H1 (cell line): ENCODE data around the gene CA10. TPM values are rescaled to one million over a fixed set of nuclear protein-coding genes. Genes with fewer than 3 reads are reported as not detected.

ENCODE experiments used
- CTCF ChIA-PET: fragments of 300-600 bp; sonication (Branson Sonifier 250); formaldehyde crosslinking; loops from one replicate; lab custom pipeline; 2021; ENCODE audit not compliant: partially characterized antibody; lab: Charles Lee
- POLR2A ChIA-PET: fragments of 300-600 bp; sonication (Branson Sonifier 250); formaldehyde crosslinking; loops from one replicate; lab custom pipeline; 2021; ENCODE audit warnings: inconsistent platforms; ENCODE audit not compliant: partially characterized antibody; lab: Charles Lee
- DNase-seq, 2 experiments: peaks; one replicate each; pipeline versions ENCODE4 v3.0.0 to v3.0.0-alpha.2; 2010 to 2022; ENCODE audit warnings: low spot score in 2 of 2, low read depth in 1 of 2, mixed read lengths in 1 of 2
- FAIRE-seq: peaks from 2 replicates; lab custom pipeline; 2011; peaks lifted over from hg19 to GRCh38; lab: Jason Lieb, UNC
- H2AFZ ChIP-seq: 2 replicates; pipeline ENCODE4 v1.8.1; 2012; ENCODE audit warnings: low read length, inconsistent platforms
- H2AK5ac ChIP-seq: 2 replicates; pipeline ENCODE4 v1.6.1; 2013; ENCODE audit warnings: low read depth, low read length
- H2BK120ac ChIP-seq: replicated peaks from 2 replicates; pipeline ENCODE3; 2013; ENCODE audit warnings: low read depth, low read length, inconsistent platforms
- H2BK12ac ChIP-seq: 2 replicates; pipeline ENCODE4 v1.6.1; 2013; ENCODE audit warnings: low read depth, low read length
- H2BK15ac ChIP-seq: 2 replicates; pipeline ENCODE4 v1.6.1; 2013; ENCODE audit warnings: low read length
- H2BK20ac ChIP-seq: 2 replicates; pipeline ENCODE4 v1.6.1; 2013; ENCODE audit warnings: low read length
- H2BK5ac ChIP-seq: 2 replicates; pipeline ENCODE4 v1.6.1; 2013; ENCODE audit warnings: low read depth, low read length
- H3K14ac ChIP-seq: 2 replicates; pipeline ENCODE4 v1.6.1; 2013; ENCODE audit warnings: inconsistent platforms; ENCODE audit not compliant: insufficient read length
- H3K18ac ChIP-seq: 2 replicates; pipeline ENCODE4 v1.6.1; 2013; ENCODE audit warnings: low read length; ENCODE audit errors: extremely low read depth
- H3K23ac ChIP-seq: 2 replicates; pipeline ENCODE4 v1.6.1; 2013; ENCODE audit warnings: inconsistent platforms; ENCODE audit not compliant: insufficient read length
- H3K23me2 ChIP-seq: 2 replicates; pipeline ENCODE4 v1.6.1; 2013; ENCODE audit warnings: low read depth, low read length
- H3K27ac ChIP-seq: 2 replicates; pipeline ENCODE4 v1.6.1; 2011; ENCODE audit warnings: low read depth, low read length, inconsistent platforms
- H3K27me3 ChIP-seq, 4 experiments: replicated peaks in 1 of 4; 1 replicate in 1 of 4; 2 replicates in 3 of 4; pipeline versions ENCODE4 v1.6.1 to v1.8.1; 2011 to 2013; ENCODE audit warnings: low read length in 3 of 4, mild to moderate bottlenecking in 3 of 4, inconsistent platforms in 2 of 4, mixed read lengths in 2 of 4, moderate library complexity in 1 of 4; ENCODE audit not compliant: control insufficient read depth in 3 of 4, insufficient read depth in 3 of 4; ENCODE audit errors: extremely low read depth in 1 of 4
- H3K36me3 ChIP-seq, 4 experiments: 2 replicates each; pipeline versions ENCODE4 v1.6.1 to v1.8.1; 2011 to 2013; ENCODE audit warnings: mild to moderate bottlenecking in 4 of 4, low read length in 3 of 4, moderate library complexity in 2 of 4, control low read depth in 1 of 4, inconsistent platforms in 1 of 4; ENCODE audit not compliant: insufficient read depth in 4 of 4, control insufficient read depth in 2 of 4
- H3K4ac ChIP-seq: replicated peaks from 2 replicates; pipeline ENCODE3; 2013; ENCODE audit warnings: low read length, low read depth, mixed read lengths, inconsistent platforms; ENCODE audit not compliant: insufficient read length
- H3K4me1 ChIP-seq, 4 experiments: replicated peaks in 1 of 4; 1 replicate in 1 of 4; 2 replicates in 3 of 4; pipeline versions ENCODE4 v1.6.1 to v1.8.1; 2011 to 2013; ENCODE audit warnings: low read length in 3 of 4, inconsistent platforms in 2 of 4, mixed read lengths in 1 of 4; ENCODE audit not compliant: insufficient read depth in 4 of 4, control insufficient read depth in 3 of 4
- H3K4me2 ChIP-seq, 2 experiments: 2 replicates each; pipeline versions ENCODE4 v1.6.1 to v1.8.1; 2011 to 2013; ENCODE audit warnings: low read depth in 2 of 2, low read length in 2 of 2, control low read depth in 1 of 2, inconsistent platforms in 1 of 2, mild to moderate bottlenecking in 1 of 2; ENCODE audit not compliant: insufficient read depth in 1 of 2
- H3K4me3 ChIP-seq, 4 experiments: fragments of 200-600, 300-600 bp in 1 of 4; sonication (generic), shearing (Covaris generic), sonication (Bioruptor Twin) in 1 of 4; 2 replicates each; pipeline versions ENCODE4 v1.5.1 to v1.8.1; 2011 to 2016; ENCODE audit warnings: low read length in 4 of 4, low read depth in 3 of 4, control low read depth in 2 of 4, inconsistent platforms in 2 of 4, mild to moderate bottlenecking in 2 of 4, mixed read lengths in 1 of 4, moderate library complexity in 1 of 4; ENCODE audit not compliant: insufficient read depth in 2 of 4; ENCODE audit errors: extremely low read depth in 1 of 4
- H3K56ac ChIP-seq: replicated peaks from 2 replicates; pipeline ENCODE3; 2013; ENCODE audit warnings: low read depth, mild to moderate bottlenecking, mixed read lengths, low read length, inconsistent platforms; ENCODE audit not compliant: insufficient read length
- H3K79me1 ChIP-seq: 2 replicates; pipeline ENCODE4 v1.6.1; 2013; ENCODE audit warnings: low read depth, low read length, control low read depth
- H3K79me2 ChIP-seq, 2 experiments: 2 replicates each; pipeline versions ENCODE4 v1.6.1 to v1.8.1; 2012 to 2013; ENCODE audit warnings: low read length in 2 of 2, mild to moderate bottlenecking in 2 of 2, inconsistent platforms in 1 of 2; ENCODE audit not compliant: insufficient read depth in 2 of 2, control insufficient read depth in 1 of 2
- H3K9ac ChIP-seq, 4 experiments: replicated peaks in 1 of 4; 1 replicate in 1 of 4; 2 replicates in 3 of 4; pipeline versions ENCODE4 v1.6.1 to v1.8.1; 2011 to 2013; ENCODE audit warnings: low read depth in 3 of 4, low read length in 3 of 4, control low read depth in 2 of 4, mild to moderate bottlenecking in 2 of 4, moderate library complexity in 2 of 4, inconsistent platforms in 1 of 4; ENCODE audit errors: extremely low read depth in 1 of 4
- H3K9me3 ChIP-seq, 2 experiments: 2 replicates each; pipeline versions ENCODE4 v1.6.1 to v1.8.1; 2012 to 2013; ENCODE audit warnings: mild to moderate bottlenecking in 2 of 2, moderate library complexity in 2 of 2, control low read depth in 1 of 2, inconsistent platforms in 1 of 2, low read depth in 1 of 2, low read length in 1 of 2, mixed read lengths in 1 of 2; ENCODE audit not compliant: insufficient read depth in 2 of 2
- H4K20me1 ChIP-seq, 2 experiments: replicated peaks in 1 of 2; 2 replicates each; pipeline versions ENCODE3 to v1.8.1; 2011 to 2013; ENCODE audit warnings: inconsistent platforms in 2 of 2, low read length in 2 of 2, mild to moderate bottlenecking in 1 of 2; ENCODE audit not compliant: insufficient read depth in 2 of 2, control insufficient read depth in 1 of 2
- H4K5ac ChIP-seq: 2 replicates; pipeline ENCODE4 v1.6.1; 2013; ENCODE audit warnings: low read length, low read depth, mixed read lengths, inconsistent platforms; ENCODE audit not compliant: insufficient read length
- H4K8ac ChIP-seq: 2 replicates; pipeline ENCODE4 v1.8.0; 2013; ENCODE audit warnings: mild to moderate bottlenecking, moderate library complexity, low read length, inconsistent platforms; ENCODE audit not compliant: insufficient read depth; ENCODE audit errors: extremely low read depth
- H4K91ac ChIP-seq: replicated peaks from 2 replicates; pipeline ENCODE3; 2013; ENCODE audit warnings: low read length, mixed read lengths, inconsistent platforms; ENCODE audit not compliant: insufficient read length
- ATF2 ChIP-seq: IDR thresholded peaks from 2 replicates; pipeline ENCODE4 v1.6.1; 2012; ENCODE audit warnings: low read length, inconsistent platforms
- CBX8 ChIP-seq: fragments of 300-800, 300-1000 bp; sonication (generic); IDR thresholded peaks from 2 replicates; pipeline ENCODE4 v1.7.1; 2016; ENCODE audit warnings: low read depth, low read length, borderline replicate concordance
- EZH2 ChIP-seq: fragments of 200-600 bp; sonication (generic); IDR thresholded peaks from 2 replicates; pipeline ENCODE4 v1.7.1; 2012; ENCODE audit warnings: low read depth, mild to moderate bottlenecking, moderate library complexity, low read length, inconsistent platforms; ENCODE audit not compliant: severe bottlenecking
- FOSL1 ChIP-seq: IDR thresholded peaks from 2 replicates; pipeline ENCODE4 v1.6.1; 2011; ENCODE audit warnings: mild to moderate bottlenecking, low read depth, low read length, moderate library complexity; ENCODE audit not compliant: insufficient read depth
- GABPA ChIP-seq: IDR thresholded peaks from 2 replicates; pipeline ENCODE4 v1.6.1; 2011; ENCODE audit warnings: mild to moderate bottlenecking, low read length, moderate library complexity, borderline replicate concordance; ENCODE audit not compliant: insufficient read depth
- JUN ChIP-seq: IDR thresholded peaks from 2 replicates; pipeline ENCODE4 v1.6.1; 2011; ENCODE audit warnings: low read depth, mild to moderate bottlenecking, improper control_type of control experiment, low read length
- JUND ChIP-seq: IDR thresholded peaks from 2 replicates; pipeline ENCODE4 v1.6.1; 2011; ENCODE audit warnings: mild to moderate bottlenecking, improper control_type of control experiment, low read length
- KDM5A ChIP-seq: fragments of 200-600 bp; IDR thresholded peaks from 2 replicates; pipeline ENCODE4 v1.7.1; 2012; ENCODE audit warnings: mild to moderate bottlenecking, low read length, inconsistent platforms, mixed read lengths
- POLR2A ChIP-seq, 2 experiments: IDR thresholded peaks; 1 replicate in 1 of 2; 2 replicates in 1 of 2; pipeline ENCODE4 v1.6.1; 2011; ENCODE audit warnings: low read depth in 2 of 2, low read length in 2 of 2, mild to moderate bottlenecking in 2 of 2; ENCODE audit errors: control extremely low read depth in 1 of 2
- POLR2AphosphoS5 ChIP-seq: IDR thresholded peaks from 2 replicates; pipeline ENCODE4 v1.6.1; 2011; ENCODE audit warnings: low read depth, low read length
- RXRA ChIP-seq: IDR thresholded peaks from 2 replicates; pipeline ENCODE4 v1.6.1; 2011; ENCODE audit warnings: low read depth, mild to moderate bottlenecking, low read length, moderate library complexity; ENCODE audit not compliant: insufficient read depth
- SP1 ChIP-seq: IDR thresholded peaks from 2 replicates; pipeline ENCODE4 v1.6.1; 2011; ENCODE audit warnings: low read depth, low read length
- SRF ChIP-seq: IDR thresholded peaks from 2 replicates; pipeline ENCODE4 v1.6.1; 2011; ENCODE audit warnings: mild to moderate bottlenecking, low read depth, low read length, moderate library complexity
- TEAD4 ChIP-seq: IDR thresholded peaks from 2 replicates; pipeline ENCODE4 v1.6.1; 2012; ENCODE audit warnings: low read depth, low read length, inconsistent platforms, mixed read lengths
- WGBS, 2 experiments: shearing (Covaris generic) in 1 of 2; methylation state at CpG; one replicate each; pipeline versions ENCODE4 v1.1.6 to v1.1.7; 2013 to 2015; ENCODE audit warnings: low lambda C conversion rate in 2 of 2, mixed read lengths in 2 of 2, inconsistent platforms in 1 of 2, low coverage in 1 of 2, missing lambda C conversion rate in 1 of 2; ENCODE audit not compliant: insufficient replicate concordance in 2 of 2, insufficient coverage in 1 of 2, insufficient read length in 1 of 2; ENCODE audit errors: extremely low coverage in 1 of 2, missing lambda C conversion rate in 1 of 2; 5-methylcytosine and 5-hydroxymethylcytosine counted together
- polyA plus RNA-seq, 7 experiments: library from polyadenylated mRNA; depleted of rRNA in 3 of 7; stranded (reverse) in 5 of 7; unstranded in 2 of 7; fragments of >200 nt in 5 of 7; fragments of 200-250 nt in 2 of 7; gene quantifications; 1 replicate in 5 of 7; 2 replicates in 1 of 7; 4 replicates in 1 of 7; pipeline versions ENCODE4 v1.2.1 to v1.2.3, GENCODE V29; 2011 to 2013; ENCODE audit warnings: missing spikeins in 2 of 7, mixed read lengths in 2 of 7
- total RNA-seq: library from RNA; stranded (reverse); fragmentation: NEBNext Ultra II Directional; extraction: Animal tissue kit (Norgen Biotek cat#: 25700); gene quantifications from 2 replicates; pipeline ENCODE4 v1.2.1, GENCODE V29; 2021

CA10 gene
- total and polyA plus RNA-seq, 2 of the 8 experiments (the other 6 are each of a cell fraction or from before 2014, with no cell fraction given), result 0.60 to 0.63 TPM

- CTCF ChIA-PET, result interaction anchor here (0.5 to 4.1 kb wide), 6 partner anchors 11 to 81 kb away, joined by 3 to 32 read pairs (median 5); no protein-coding TSS in a partner anchor
- TF ChIP-seq TEAD4 (no peak), JUN (no peak), POLR2AphosphoS5 (no peak), CBX8 (no peak), FOSL1 (no peak), SRF (no peak), EZH2 (no peak), RXRA (no peak), POLR2A (IDR thresholded peaks at IDR 0.05; ENCODE audit: control extremely low read depth in 1 of 2, low read depth in 2 of 2, low read length in 2 of 2) (no peak), JUND (no peak), SP1 (no peak), KDM5A (no peak), GABPA (no peak), ATF2 (no peak)
These were observed 506.0 kb downstream of the CA10 start for GRCh38 chr17:51652529-51652928.

More at GRCh38 chr17:51652529-51652928, 506.0 kb downstream of the CA10 start:
- no peak overlapping the region for H3K14ac ChIP-seq
- POLR2A ChIA-PET, result no interaction called here
- no peaks in the 10 kb centered on the region for H3K79me2 ChIP-seq
- H2AFZ ChIP-seq, result no peak overlapping the region
- no peak for DNase-seq
- H2BK20ac ChIP-seq, result no peak overlapping the region
- H4K20me1 ChIP-seq, result no peaks in the 10 kb centered on the region
- H3K27me3 ChIP-seq, result no peaks in the 10 kb centered on the region
- H3K23ac ChIP-seq, result no peak overlapping the region
- no peak overlapping the region for H3K27ac ChIP-seq
- H3K4ac ChIP-seq, result no peak overlapping the region
- no peaks in the 10 kb centered on the region for H3K9me3 ChIP-seq
- no peak overlapping the region for H3K56ac ChIP-seq
- no peak overlapping the region for H4K91ac ChIP-seq
- no peaks in the 10 kb centered on the region for H3K79me1 ChIP-seq
- H2BK5ac ChIP-seq, result no peak overlapping the region
- no peak overlapping the region for H2AK5ac ChIP-seq
- no peak overlapping the region for H4K8ac ChIP-seq
- WGBS, 2 experiments, result 89% methylated on average over 3 of the region's 3 CpGs; no CpG with 5 or more reads in 1 of the 2 experiments
- H3K23me2 ChIP-seq, result no peaks in the 10 kb centered on the region
- no peak overlapping the region for H3K4me3 ChIP-seq
- no peaks in the 10 kb centered on the region for H3K4me1 ChIP-seq
- FAIRE-seq, result no peak
- no peak overlapping the region for H2BK12ac ChIP-seq
- H2BK15ac ChIP-seq, result no peak overlapping the region
- H3K4me2 ChIP-seq, result no peak overlapping the region
- H3K9ac ChIP-seq, result no peak overlapping the region
- no peak overlapping the region for H3K18ac ChIP-seq
- no peak overlapping the region for H4K5ac ChIP-seq
- no peak overlapping the region for H2BK120ac ChIP-seq
- H3K36me3 ChIP-seq, result no peaks in the 10 kb centered on the region
